DLD1 (cell line): Measurements from ENCODE around the gene PLOD1.

ENCODE experiments used
- in situ Hi-C: cut with HindIII; loops from 2 replicates; pipeline ENCODE4 v1.10.0; 2017; ENCODE audit warnings: low sequenced_read_pairs

PLOD1 gene

GRCh38 chr1:11977625-11978024 lies 43.1 kb downstream of the PLOD1 start:
- in situ Hi-C loops: no loop called here

DNA sequence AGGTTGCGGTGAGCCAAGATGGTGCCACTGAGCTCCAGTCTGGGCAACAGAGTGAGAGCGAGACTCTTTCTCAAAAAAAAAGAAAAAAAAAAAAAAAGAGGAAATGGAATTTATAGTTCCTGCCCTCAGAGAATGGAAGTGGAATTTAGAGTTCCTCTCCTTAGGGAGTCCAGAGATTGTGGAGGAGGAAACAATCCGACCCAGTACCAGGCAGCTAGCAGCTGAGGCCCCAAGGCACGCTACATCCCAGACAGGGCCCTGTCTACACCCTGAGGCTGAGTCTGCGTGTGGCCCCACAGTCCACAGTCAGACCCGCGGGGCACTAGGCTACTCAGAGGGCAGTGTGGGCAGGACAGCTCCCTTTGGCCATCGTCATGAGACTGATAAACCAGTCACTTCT lies 43.8 kb downstream of the PLOD1 start:
- in situ Hi-C loops: no loop called here

DNA sequence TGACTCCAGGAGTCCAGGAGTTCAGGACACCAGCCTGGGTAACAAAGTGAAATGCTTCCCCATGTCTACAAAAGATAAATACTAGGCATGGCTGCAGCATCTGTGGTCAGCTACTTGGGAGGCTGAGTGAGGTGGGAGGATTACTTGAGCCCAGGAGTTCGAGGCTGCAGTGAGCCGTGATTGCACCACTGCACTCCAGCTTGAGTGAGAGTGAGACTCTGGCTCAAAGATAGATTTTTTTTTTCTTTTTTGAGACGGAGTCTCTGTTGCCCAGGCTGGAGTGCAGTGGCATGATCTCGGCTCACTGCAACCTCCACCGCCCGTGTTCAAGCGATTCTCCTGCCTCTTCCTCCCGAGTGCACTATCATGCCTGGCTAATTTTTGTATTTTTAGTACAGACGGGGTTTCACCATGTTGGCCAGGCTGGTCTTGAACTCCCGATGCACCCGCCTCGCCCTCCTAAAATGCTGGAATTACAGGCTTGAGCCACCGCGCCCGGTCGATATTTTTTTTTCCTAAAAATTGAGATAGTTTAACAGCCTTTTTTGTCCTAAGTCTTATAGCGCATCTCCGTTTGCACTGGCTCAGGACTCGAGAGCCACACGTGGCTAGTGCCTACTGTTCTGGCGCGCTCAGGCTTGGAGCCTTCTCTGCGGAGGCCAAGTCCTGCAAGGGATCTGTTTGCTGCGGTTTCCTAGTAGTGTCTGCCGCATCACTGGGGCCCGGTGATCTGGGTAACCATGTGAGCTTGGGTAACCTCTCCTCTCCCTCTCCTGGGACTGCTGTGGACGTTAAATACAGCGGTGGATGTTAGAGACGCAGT lies 44.7 kb downstream of the PLOD1 start:
- in situ Hi-C loops: no loop called here

GRCh38 chr1:11979851-11980675 lies 45.5 kb downstream of the PLOD1 start, which contains the start of gene MFN2:
Gene MFN2 (plus strand): TSS chr1:11980444. CDS start chr1:11989169, 8,725 bp downstream.
- in situ Hi-C loops: no loop called here

DNA sequence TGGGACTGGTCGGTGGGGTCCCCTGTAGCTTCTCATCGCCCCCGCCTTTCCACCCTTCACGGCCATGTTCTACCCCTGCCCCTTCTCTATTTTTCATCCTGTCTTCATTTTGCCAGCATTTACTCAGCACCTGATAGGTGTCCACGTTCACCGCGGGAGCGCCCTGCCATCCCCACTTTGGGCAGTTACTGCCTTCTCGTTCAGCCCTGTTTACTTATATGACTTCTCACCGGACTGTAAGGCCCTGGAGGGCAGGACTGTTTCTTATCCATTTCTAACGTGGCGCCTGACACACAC lies 46.1 kb downstream of the PLOD1 start:
- in situ Hi-C loops: no loop called here

- in situ Hi-C loops: no loop called here
Observed at GRCh38 chr1:11981378-11982009, 47.0 kb downstream of the PLOD1 start.

DNA sequence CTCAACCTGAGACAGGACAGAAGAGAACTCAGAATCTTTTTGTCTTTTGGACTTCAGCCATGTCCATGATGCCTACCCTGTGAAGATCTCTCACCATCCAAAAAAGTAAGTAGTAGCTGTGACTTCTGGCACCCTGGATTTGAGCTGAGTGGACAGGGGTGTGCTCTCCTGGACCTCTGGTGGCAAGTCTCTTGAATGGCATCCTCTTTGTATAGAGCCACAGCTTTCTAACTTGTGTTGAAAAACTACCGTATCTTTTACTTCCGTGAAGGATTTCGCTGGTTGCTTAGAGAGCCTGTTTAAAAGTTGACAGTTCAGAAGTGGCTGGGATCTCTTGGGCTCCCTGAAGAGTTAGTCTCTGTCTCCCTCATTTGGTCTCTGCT lies 47.5 kb downstream of the PLOD1 start:
- in situ Hi-C loops: no loop called here

DNA sequence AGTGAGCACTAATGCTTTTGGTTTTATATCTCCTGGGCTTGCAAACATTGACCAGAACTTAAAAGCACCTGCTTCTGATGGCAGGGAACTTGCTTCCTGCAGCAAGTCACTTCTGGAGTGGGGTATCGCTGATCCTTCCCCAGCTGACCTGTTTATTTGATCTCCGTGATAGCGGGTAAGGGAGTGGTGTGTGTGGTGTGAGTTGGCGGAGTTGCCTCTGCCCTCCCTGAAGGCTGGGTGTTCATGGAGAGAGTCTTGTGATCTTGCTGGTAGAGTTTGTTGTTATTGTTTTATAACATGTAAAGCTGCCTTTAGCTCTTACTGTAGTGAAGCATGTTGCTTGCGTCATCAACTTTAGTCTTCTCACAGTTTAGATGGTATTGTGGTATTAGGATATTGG lies 49.6 kb downstream of the PLOD1 start:
- in situ Hi-C loops: no loop called here

- in situ Hi-C loops: no loop called here
Observed at GRCh38 chr1:11984576-11984975, 50.1 kb downstream of the PLOD1 start.

DNA sequence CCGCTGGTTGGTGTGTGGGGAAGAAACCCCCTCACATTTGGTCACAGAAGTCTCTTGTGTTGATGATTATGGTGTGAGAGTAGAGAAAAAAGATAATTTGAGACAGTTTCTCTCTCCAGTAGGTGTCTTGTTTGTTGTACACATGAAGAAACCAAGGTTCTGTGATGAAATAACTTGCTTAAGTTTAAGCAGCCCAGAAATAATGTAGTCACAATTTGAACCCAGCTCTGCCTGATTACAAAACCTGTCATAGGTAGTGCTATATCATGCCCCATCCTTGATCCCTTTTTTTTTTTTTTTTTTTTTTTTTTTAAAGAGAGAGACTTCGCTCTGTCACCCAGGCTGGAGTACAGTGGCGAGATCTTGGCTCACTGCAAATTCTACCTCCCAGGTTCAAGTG lies 50.7 kb downstream of the PLOD1 start:
- in situ Hi-C loops: no loop called here

- in situ Hi-C loops: no loop called here
Observed at GRCh38 chr1:11985851-11986250, 51.3 kb downstream of the PLOD1 start.

GRCh38 chr1:11989669-11990068 lies 55.2 kb downstream of the PLOD1 start:
- in situ Hi-C loops: no loop called here

GRCh38 chr1:11990303-11991032 lies 56.0 kb downstream of the PLOD1 start:
- in situ Hi-C loops: no loop called here

DNA sequence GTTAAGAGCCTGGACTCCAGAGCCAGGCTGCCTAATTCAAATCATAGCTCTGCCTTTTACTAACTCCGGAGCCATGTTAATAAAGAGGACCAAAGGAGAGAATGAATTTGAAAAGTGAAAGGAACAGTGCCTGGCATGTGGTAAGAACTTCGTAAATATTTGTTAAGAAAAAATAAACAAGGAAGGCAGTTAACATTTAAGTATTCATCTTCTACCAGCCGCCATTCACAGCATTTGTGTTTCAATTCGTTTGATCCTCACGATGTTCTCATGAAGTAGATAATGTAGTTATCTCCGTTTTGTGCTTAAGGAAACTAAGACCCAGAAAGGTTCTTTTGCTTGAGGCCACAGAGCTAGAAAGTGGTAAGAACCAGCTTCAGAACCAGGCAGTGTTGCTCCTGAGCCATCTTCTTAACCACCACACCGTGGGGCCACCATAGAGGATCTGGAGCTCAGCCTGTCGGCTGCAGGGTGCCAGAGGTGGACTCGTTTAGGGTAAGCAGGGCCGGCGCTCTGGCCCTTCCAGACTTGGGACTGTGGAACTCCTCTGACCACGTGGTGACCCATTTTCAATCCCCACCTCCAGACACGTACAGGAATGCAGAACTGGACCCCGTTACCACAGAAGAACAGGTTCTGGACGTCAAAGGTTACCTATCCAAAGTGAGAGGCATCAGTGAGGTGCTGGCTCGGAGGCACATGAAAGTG lies 57.6 kb downstream of the PLOD1 start:
- in situ Hi-C loops: no loop called here

- in situ Hi-C loops: no loop called here
Observed at GRCh38 chr1:11997081-11997850, 62.7 kb downstream of the PLOD1 start.

GRCh38 chr1:11998636-11999035 lies 64.1 kb downstream of the PLOD1 start:
- in situ Hi-C loops: no loop called here

DNA sequence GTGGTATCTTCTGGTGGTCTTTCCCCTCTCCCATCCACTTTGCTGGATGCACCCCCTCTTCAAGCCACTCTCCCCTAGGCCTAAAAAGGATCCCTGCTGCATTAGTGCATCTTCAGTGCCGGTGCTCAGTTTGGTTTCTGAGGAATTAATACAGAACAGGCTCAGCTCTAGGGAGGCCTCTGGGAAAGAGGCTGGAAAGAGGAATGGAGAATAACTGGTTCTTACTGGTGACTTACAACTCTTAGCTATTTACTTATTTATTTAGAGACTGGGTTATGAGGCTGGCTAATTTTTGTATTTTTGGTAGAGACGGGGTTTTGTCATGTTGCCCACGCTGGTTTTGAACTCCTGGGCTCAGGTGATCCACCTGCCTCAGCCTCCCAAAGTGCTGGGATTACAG lies 64.7 kb downstream of the PLOD1 start:
- in situ Hi-C loops: no loop called here

GRCh38 chr1:12001249-12001917 lies 66.9 kb downstream of the PLOD1 start:
- in situ Hi-C loops: no loop called here

DNA sequence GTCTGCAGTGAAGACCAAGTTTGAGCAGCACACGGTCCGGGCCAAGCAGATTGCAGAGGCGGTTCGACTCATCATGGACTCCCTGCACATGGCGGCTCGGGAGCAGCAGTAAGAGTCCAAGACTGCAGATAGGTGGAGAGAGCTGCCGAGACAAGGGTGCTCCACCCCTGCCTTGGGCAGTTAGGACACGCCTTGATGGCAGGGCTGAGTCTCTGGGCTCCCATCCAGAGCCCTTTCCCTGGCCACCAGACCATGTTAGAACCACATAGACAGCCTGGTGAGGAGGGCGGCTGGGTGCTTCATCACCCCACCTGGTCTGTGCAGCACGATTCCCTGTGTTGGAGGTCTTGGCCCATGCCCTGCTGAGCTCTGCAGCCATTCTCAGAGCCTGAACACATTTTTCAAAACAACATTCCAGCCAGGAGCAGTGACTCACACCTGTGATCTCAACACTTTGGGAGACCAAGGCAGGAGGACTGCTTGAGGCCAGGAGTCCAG lies 67.5 kb downstream of the PLOD1 start:
- in situ Hi-C loops: no loop called here
